ENCODE data around the gene DOCK8.

- TF ChIP-seq, protein P1, sequence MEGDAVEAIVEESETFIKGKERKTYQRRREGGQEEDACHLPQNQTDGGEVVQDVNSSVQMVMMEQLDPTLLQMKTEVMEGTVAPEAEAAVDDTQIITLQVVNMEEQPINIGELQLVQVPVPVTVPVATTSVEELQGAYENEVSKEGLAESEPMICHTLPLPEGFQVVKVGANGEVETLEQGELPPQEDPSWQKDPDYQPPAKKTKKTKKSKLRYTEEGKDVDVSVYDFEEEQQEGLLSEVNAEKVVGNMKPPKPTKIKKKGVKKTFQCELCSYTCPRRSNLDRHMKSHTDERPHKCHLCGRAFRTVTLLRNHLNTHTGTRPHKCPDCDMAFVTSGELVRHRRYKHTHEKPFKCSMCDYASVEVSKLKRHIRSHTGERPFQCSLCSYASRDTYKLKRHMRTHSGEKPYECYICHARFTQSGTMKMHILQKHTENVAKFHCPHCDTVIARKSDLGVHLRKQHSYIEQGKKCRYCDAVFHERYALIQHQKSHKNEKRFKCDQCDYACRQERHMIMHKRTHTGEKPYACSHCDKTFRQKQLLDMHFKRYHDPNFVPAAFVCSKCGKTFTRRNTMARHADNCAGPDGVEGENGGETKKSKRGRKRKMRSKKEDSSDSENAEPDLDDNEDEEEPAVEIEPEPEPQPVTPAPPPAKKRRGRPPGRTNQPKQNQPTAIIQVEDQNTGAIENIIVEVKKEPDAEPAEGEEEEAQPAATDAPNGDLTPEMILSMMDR (IDR thresholded peaks at IDR 0.05; ENCODE audit: insufficient read depth, low read depth, low read length): no peak
- TF ChIP-seq EZH2 (IDR thresholded peaks at IDR 0.05; ENCODE audit: insufficient read depth, low read length): no peak
These were observed 112.0 kb downstream of the DOCK8 start for GRCh38 chr9:326667-327066.
